ENCODE results near the gene CELF2.

CELF2 gene

DNA sequence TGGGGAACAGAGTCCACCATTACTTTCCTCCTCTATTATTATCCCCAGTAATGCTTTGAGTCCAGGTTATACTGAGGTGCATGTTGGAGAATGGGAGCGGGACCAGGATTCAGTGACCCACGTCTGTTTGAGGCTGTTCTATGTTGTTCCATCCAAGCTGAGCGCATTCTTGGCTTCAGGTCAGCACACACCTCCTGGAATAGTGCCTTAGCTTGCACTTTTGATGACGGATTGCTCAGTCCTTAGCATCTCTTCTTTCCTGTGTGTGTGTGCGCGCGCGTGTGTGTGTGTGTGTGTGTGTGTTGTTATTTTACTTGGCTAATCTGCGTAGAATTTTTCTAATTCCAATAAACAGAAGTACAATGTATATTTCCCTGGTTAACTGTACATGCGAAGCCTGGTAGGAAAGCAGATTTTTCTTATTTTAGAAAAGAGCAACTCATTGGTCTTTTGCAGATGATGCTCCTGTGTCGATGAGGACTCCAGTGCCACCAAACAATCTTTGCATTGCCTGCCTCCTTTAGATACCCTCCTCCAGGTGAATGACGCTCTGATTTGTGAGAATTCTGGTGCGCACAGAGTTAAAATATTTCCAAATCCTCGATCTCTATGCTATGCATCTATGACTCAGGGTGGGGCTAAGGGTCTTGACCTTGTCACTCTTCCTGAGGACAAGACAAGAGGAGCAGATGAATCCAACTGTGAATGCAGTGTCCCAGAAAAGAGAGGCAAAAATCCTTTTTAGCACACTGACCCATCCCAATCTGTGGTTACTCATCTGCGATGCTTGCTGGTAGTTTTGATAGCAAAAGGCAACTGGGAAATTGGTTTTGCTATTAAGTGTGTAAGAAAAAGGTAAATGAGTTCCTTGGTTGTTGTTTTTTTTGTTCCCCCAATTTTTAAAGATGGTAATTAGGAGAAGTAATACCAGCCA, 13.3 kb upstream of the CELF2 start:
- Histone ChIP-seq H3K4me3 (ENCODE audit: low read depth, low read length) (no peak overlapping the region), H3K79me2 (ENCODE audit: control insufficient read depth, insufficient read depth, low read length, unreplicated experiment) (no peaks in the 10 kb centered on the region), H3K27ac (ENCODE audit: low read depth, low read length) (no peak overlapping the region), H3K27me3 (ENCODE audit: insufficient read depth, low read length) (no peaks in the 10 kb centered on the region), H3K4me1 (ENCODE audit: control insufficient read depth, insufficient read depth, low read length, unreplicated experiment) (peaks cover 5% of the 10 kb centered on the region), H2AFZ (ENCODE audit: low read length, unreplicated experiment) (no peak overlapping the region), H3K36me3 (ENCODE audit: insufficient read depth, low read length) (no peaks in the 10 kb centered on the region)

DNA sequence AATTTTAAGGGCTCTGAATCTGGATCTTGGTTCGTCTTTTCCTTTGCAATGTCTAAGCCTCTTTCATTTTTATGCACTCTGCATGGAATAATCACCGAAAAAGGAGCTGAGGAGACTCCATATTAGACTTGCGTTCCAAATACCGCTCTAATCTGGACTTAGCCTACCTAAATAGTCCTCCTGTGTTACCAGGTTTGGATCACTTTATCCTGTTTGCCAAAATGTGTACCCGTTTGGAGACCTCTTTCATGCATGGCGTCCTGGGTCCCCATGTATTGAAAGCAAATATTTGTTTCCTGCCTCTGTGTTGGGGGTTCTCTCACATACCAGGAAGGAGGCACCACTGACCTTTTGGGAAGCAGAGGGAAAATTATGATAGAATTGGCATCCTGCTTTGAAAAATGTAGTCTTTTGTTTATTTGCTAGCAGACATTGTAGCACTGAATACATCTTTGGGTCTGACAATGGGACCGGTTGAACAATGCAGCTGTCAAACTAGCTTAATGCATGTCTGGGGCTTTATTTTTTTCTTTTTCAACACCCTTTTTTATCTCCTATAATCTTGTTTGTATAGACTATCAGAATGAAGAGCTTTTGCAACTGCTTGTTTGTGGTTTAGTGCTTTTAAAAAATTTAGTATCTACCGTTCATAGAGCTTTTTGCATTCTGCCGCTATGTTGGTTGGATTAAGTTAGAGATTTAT, 11.8 kb upstream of the CELF2 start:
- H3K4me1 ChIP-seq (ENCODE audit: control insufficient read depth, insufficient read depth, low read length, unreplicated experiment) = peaks cover 5% of the 10 kb centered on the region
- no peaks in the 10 kb centered on the region for H3K79me2 ChIP-seq (ENCODE audit: control insufficient read depth, insufficient read depth, low read length, unreplicated experiment)
- no peak overlapping the region for H3K4me3 ChIP-seq (ENCODE audit: low read depth, low read length)
- H2AFZ ChIP-seq (ENCODE audit: low read length, unreplicated experiment) = no peak overlapping the region
- H3K27ac ChIP-seq (ENCODE audit: low read depth, low read length) = no peak overlapping the region
- H3K36me3 ChIP-seq (ENCODE audit: insufficient read depth, low read length) = no peaks in the 10 kb centered on the region
- H3K27me3 ChIP-seq (ENCODE audit: insufficient read depth, low read length) = no peaks in the 10 kb centered on the region

DNA sequence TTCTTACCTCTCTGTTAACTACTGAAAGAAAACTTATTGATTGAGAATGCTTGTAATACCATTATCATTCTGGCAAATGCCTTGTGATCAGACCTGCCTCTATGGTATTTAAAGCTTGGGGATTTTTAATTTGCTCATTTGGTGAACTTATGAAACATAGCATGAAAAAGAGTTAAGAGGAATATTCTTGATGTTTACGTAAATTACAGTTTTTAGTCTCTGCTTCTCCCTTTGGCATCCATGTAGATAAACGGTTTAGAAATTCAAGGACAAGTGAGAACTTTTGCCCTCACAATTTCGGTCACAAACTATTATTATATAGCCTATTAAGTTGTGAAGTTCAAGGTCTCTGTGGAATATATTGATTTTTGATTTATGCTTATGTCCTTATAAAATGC, 11.2 kb upstream of the CELF2 start:
- H3K27ac ChIP-seq (ENCODE audit: low read depth, low read length) = no peak overlapping the region
- no peaks in the 10 kb centered on the region for H3K27me3 ChIP-seq (ENCODE audit: insufficient read depth, low read length)
- H3K4me1 ChIP-seq (ENCODE audit: control insufficient read depth, insufficient read depth, low read length, unreplicated experiment) = peaks cover 5% of the 10 kb centered on the region
- H3K36me3 ChIP-seq (ENCODE audit: insufficient read depth, low read length) = no peaks in the 10 kb centered on the region
- H3K4me3 ChIP-seq (ENCODE audit: low read depth, low read length) = no peak overlapping the region
- H2AFZ ChIP-seq (ENCODE audit: low read length, unreplicated experiment) = no peak overlapping the region
- H3K79me2 ChIP-seq (ENCODE audit: control insufficient read depth, insufficient read depth, low read length, unreplicated experiment) = no peaks in the 10 kb centered on the region

DNA sequence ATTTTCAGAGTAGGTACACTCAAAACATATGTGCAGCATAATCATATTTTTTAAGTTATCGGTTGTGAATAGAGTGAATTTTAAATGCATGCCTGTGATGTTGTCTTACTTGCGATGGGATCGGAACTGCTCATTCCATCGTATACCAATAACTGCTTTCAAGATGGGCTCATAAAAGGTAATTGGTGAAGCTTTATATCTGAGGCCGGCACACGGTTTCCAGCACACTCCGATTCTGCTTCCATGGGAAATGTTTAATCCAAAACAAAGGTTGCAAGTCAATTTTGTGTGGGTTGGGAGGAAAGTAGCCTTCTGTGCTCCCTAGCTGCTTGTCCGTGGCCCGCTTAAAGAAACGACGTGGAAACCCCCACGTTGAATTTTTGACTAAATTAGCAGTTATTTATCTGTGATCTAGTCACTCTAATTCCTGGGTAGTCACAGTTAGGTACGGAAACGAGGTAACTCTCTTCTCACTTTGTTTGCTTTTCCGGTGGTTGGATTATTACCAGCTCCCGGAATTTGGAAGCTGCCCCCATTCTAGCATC, 10.1 kb upstream of the CELF2 start:
- no peak overlapping the region for H3K27ac ChIP-seq (ENCODE audit: low read depth, low read length)
- no peaks in the 10 kb centered on the region for H3K36me3 ChIP-seq (ENCODE audit: insufficient read depth, low read length)
- peaks cover 5% of the 10 kb centered on the region for H3K4me1 ChIP-seq (ENCODE audit: control insufficient read depth, insufficient read depth, low read length, unreplicated experiment)
- H3K79me2 ChIP-seq (ENCODE audit: control insufficient read depth, insufficient read depth, low read length, unreplicated experiment) = no peaks in the 10 kb centered on the region
- no peaks in the 10 kb centered on the region for H3K27me3 ChIP-seq (ENCODE audit: insufficient read depth, low read length)
- H3K4me3 ChIP-seq (ENCODE audit: low read depth, low read length) = no peak overlapping the region
- no peak overlapping the region for H2AFZ ChIP-seq (ENCODE audit: low read length, unreplicated experiment)

DNA sequence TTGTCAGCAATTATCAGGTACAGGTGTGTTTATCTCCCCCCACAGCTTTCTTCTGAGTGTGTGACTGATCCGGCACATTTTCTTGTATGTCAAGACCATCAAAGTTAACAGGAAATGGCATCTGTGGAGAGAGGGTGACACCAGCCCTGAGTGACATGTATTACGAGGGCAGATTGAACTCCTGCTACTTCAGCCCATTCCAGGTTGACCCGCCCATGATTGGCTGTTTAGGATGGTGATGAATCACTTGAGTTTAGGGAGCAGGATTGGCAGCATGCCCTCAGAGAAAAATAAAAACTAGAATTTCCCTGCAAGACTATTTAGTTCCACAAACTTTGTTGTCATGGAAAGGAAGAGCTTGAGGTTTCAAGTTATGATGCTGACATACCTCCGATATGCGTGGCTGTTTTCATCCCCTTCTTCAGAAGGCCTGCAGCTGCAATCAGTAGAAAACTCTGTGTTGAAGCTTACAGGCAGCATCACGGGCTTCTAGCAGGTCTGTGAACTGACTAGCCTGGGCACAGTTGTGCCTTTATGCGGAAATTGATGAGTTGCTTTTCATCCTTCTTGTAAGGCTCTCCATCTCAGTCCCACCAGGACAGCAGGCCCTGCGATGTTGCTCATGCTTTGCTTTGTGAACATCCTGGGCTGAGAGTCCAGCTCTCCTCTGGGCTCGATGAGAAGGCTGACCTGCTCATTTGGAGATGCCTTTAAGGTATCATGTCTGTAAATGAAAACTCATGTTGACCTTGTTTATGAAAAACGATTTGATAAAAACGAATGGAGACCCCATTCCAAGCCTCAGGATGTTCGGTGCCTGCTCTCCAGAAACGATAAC, 8.0 kb upstream of the CELF2 start:
- no peaks in the 10 kb centered on the region for H3K79me2 ChIP-seq (ENCODE audit: control insufficient read depth, insufficient read depth, low read length, unreplicated experiment)
- H2AFZ ChIP-seq (ENCODE audit: low read length, unreplicated experiment) = no peak overlapping the region
- no peak overlapping the region for H3K27ac ChIP-seq (ENCODE audit: low read depth, low read length)
- no peaks in the 10 kb centered on the region for H3K4me1 ChIP-seq (ENCODE audit: control insufficient read depth, insufficient read depth, low read length, unreplicated experiment)
- H3K36me3 ChIP-seq (ENCODE audit: insufficient read depth, low read length) = no peaks in the 10 kb centered on the region
- no peak overlapping the region for H3K4me3 ChIP-seq (ENCODE audit: low read depth, low read length)
- no peaks in the 10 kb centered on the region for H3K27me3 ChIP-seq (ENCODE audit: insufficient read depth, low read length)

DNA sequence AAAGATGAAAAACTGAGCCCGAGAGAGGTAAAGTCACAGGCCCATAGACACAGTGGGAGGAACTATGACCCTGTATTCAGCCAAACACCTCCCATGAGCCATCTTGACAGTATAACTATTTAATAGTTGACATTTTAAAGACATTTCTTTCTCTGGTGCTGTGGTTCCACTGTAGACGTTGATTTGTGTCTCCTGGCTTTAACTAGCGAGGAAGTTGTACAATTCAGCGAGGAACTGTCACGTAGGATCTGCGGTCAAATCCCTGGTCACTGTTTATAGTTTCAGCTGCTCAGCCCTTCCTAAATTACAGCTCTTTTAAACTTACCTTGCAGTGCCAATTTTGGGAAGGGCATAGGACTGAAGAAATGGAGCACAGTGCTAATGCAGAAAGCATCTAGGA, 7.1 kb upstream of the CELF2 start:
- Histone ChIP-seq H3K4me3 (ENCODE audit: low read depth, low read length) (no peak overlapping the region), H3K4me1 (ENCODE audit: control insufficient read depth, insufficient read depth, low read length, unreplicated experiment) (no peaks in the 10 kb centered on the region), H3K27ac (ENCODE audit: low read depth, low read length) (no peak overlapping the region), H3K27me3 (ENCODE audit: insufficient read depth, low read length) (no peaks in the 10 kb centered on the region), H3K36me3 (ENCODE audit: insufficient read depth, low read length) (no peaks in the 10 kb centered on the region), H3K79me2 (ENCODE audit: control insufficient read depth, insufficient read depth, low read length, unreplicated experiment) (no peaks in the 10 kb centered on the region), H2AFZ (ENCODE audit: low read length, unreplicated experiment) (no peak overlapping the region)

DNA sequence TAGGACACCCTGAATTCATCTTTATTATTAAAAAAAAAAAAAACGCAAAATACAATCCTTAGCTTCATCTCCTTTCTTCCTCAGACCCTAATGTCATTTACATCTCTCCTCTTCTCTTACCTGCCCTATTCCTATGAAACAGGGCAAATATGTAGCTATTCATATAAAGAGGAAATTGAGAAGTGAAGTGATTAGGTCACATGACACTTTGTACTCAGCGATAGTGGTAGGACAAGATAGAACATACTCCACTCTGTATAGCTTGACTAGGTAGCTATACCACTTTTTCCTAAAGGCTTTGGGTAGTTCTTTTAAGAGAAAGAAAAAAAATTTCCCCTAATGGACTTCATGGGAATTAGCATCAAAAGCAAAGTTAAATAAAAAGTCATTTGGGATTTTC, 6.2 kb upstream of the CELF2 start:
- no peaks in the 10 kb centered on the region for H3K79me2 ChIP-seq (ENCODE audit: control insufficient read depth, insufficient read depth, low read length, unreplicated experiment)
- no peak overlapping the region for H3K27ac ChIP-seq (ENCODE audit: low read depth, low read length)
- no peaks in the 10 kb centered on the region for H3K4me1 ChIP-seq (ENCODE audit: control insufficient read depth, insufficient read depth, low read length, unreplicated experiment)
- H3K4me3 ChIP-seq (ENCODE audit: low read depth, low read length) = no peak overlapping the region
- H3K36me3 ChIP-seq (ENCODE audit: insufficient read depth, low read length) = no peaks in the 10 kb centered on the region
- H3K27me3 ChIP-seq (ENCODE audit: insufficient read depth, low read length) = no peaks in the 10 kb centered on the region
- no peak overlapping the region for H2AFZ ChIP-seq (ENCODE audit: low read length, unreplicated experiment)

DNA sequence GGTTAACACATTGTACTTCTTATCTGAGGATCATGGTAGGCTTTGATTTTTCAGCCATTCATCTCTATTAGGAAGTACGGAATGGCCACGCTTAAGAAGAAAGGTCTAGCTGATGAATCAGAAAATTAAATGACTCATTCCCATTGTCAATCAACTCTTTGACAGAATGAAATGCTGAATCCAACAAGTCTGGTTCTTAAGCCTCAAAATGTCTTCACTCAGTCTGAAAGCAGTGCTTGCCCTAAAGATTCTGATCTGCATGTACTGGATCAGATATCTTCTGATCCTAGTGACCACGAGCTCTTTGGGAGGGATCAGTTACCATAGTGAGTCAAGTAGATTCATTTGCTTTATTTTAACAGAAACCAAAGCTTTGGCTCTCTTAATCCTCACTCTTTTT, 5.7 kb upstream of the CELF2 start:
- no peaks in the 10 kb centered on the region for H3K4me1 ChIP-seq (ENCODE audit: control insufficient read depth, insufficient read depth, low read length, unreplicated experiment)
- no peaks in the 10 kb centered on the region for H3K79me2 ChIP-seq (ENCODE audit: control insufficient read depth, insufficient read depth, low read length, unreplicated experiment)
- H3K27me3 ChIP-seq (ENCODE audit: insufficient read depth, low read length) = peaks cover 5% of the 10 kb centered on the region; the same call in 1 of the 2 replicates
- no peaks in the 10 kb centered on the region for H3K36me3 ChIP-seq (ENCODE audit: insufficient read depth, low read length)
- H3K4me3 ChIP-seq (ENCODE audit: low read depth, low read length) = no peak overlapping the region
- no peak overlapping the region for H2AFZ ChIP-seq (ENCODE audit: low read length, unreplicated experiment)
- H3K27ac ChIP-seq (ENCODE audit: low read depth, low read length) = no peak overlapping the region

DNA sequence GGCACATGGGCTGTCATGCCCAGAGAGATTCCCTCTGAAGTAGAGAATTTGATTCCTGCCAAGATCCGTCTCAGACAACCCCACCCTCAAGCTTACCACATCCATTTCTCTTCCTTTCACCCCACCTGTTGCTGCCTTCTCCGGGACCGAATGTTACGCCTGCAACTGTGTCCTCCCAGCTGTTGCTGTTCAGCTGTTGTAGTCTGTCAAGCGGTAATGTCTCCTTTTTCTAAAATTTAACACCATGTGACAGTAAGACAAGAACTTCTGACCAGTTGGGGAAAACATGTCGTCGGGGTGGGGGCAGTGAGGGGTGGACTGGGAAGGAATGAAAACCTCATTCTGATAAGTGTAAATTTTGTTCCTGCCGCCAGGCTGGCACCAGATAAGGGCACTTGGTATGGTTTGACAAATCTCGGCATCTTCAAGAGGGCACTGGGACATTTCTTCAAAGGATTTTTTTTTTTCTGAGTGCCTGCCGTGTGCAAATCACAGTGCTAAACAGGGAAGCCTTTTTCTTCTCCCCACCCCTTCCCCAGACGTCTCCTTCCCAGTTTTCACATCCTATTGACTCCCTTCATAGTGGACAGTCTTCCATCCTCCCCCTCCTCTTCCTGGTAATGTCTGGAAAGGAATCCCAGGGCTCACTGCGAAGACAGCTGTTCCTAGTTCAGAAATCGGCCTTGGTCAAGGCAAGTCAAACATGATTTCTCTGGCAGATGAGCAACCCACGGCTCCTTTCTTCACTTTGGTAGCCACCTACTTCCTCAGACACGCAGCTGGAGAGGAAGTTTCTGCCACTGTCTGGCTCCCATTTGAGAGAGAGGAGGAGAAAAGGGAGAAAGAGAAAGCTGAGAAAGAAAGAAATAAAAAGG, 5.0 kb upstream of the CELF2 start:
- Histone ChIP-seq H3K4me1 (ENCODE audit: control insufficient read depth, insufficient read depth, low read length, unreplicated experiment) (peaks cover 2% of the 10 kb centered on the region), H2AFZ (ENCODE audit: low read length, unreplicated experiment) (no peak overlapping the region), H3K79me2 (ENCODE audit: control insufficient read depth, insufficient read depth, low read length, unreplicated experiment) (no peaks in the 10 kb centered on the region), H3K27me3 (ENCODE audit: insufficient read depth, low read length) (peaks cover 10% of the 10 kb centered on the region; the same call in 1 of the 2 replicates), H3K36me3 (ENCODE audit: insufficient read depth, low read length) (no peaks in the 10 kb centered on the region), H3K27ac (ENCODE audit: low read depth, low read length) (no peak overlapping the region), H3K4me3 (ENCODE audit: low read depth, low read length) (no peak overlapping the region)

All from ACC112 (cell line).